Measurements from ENCODE around the gene LDLRAD3.
"Not testable (repeated sequence)": the region's sequence is repeated elsewhere in the genome, so short reads cannot be mapped to it uniquely, and the experiment has no call there.

Gene LDLRAD3

GRCh38 chr11:35907648-35908431 lies 36.0 kb upstream of the LDLRAD3 start:
- no peak for TF ChIP-seq CTCF (IDR thresholded peaks at IDR 0.05; ENCODE audit: low read depth, low read length)
- H3K4me3 ChIP-seq (ENCODE audit: low read depth, low read length), result no peak overlapping the region

- H3K4me3 ChIP-seq (ENCODE audit: low read depth, low read length), result not testable (repeated sequence)
Observed at GRCh38 chr11:35908432-35908771, 35.5 kb upstream of the LDLRAD3 start.

- TF ChIP-seq CTCF (IDR thresholded peaks at IDR 0.05; ENCODE audit: low read depth, low read length), result no peak
- H3K4me3 ChIP-seq (ENCODE audit: low read depth, low read length), result no peak overlapping the region
Observed at GRCh38 chr11:35909511-35910265, 34.2 kb upstream of the LDLRAD3 start.

GRCh38 chr11:35911013-35911412 lies 32.8 kb upstream of the LDLRAD3 start:
- TF ChIP-seq CTCF (IDR thresholded peaks at IDR 0.05; ENCODE audit: low read depth, low read length), result no peak
- no peak overlapping the region for H3K4me3 ChIP-seq (ENCODE audit: low read depth, low read length)

- no peak for TF ChIP-seq CTCF (IDR thresholded peaks at IDR 0.05; ENCODE audit: low read depth, low read length)
- no peak overlapping the region for H3K4me3 ChIP-seq (ENCODE audit: low read depth, low read length)
Observed at GRCh38 chr11:35911616-35912165, 32.2 kb upstream of the LDLRAD3 start.

GRCh38 chr11:35912436-35912835 lies 31.4 kb upstream of the LDLRAD3 start:
- H3K4me3 ChIP-seq (ENCODE audit: low read depth, low read length), result not testable (repeated sequence)

GRCh38 chr11:35912883-35913624 lies 30.8 kb upstream of the LDLRAD3 start:
- H3K4me3 ChIP-seq (ENCODE audit: low read depth, low read length), result no peak overlapping the region

More at GRCh38 chr11:35912883-35913624, 30.8 kb upstream of the LDLRAD3 start:
- TF ChIP-seq CTCF (IDR thresholded peaks at IDR 0.05; ENCODE audit: low read depth, low read length), result no peak

All from WI38 (cell line).